Mammary epithelial cell (primary cell): ENCODE results near the gene RAB40B.

Experiments
- EZH2 ChIP-seq: IDR thresholded peaks from 2 replicates; pipeline ENCODE4 v1.6.1; 2012; ENCODE audit warnings: low read length, inconsistent platforms, borderline replicate concordance
- TF ChIP-seq, protein P1 (sequence below), 2 donors: IDR thresholded peaks in 1 of 2; conservative IDR thresholded peaks in 1 of 2; 2 replicates each; pipeline ENCODE4 v1.5.1; 2011 to 2012; ENCODE audit warnings: inconsistent platforms in 2 of 2, low read length in 2 of 2, mild to moderate bottlenecking in 2 of 2, control low read depth in 1 of 2, low read depth in 1 of 2; ENCODE audit not compliant: insufficient read depth in 1 of 2; ENCODE audit errors: extremely low read depth in 1 of 2

DNA sequence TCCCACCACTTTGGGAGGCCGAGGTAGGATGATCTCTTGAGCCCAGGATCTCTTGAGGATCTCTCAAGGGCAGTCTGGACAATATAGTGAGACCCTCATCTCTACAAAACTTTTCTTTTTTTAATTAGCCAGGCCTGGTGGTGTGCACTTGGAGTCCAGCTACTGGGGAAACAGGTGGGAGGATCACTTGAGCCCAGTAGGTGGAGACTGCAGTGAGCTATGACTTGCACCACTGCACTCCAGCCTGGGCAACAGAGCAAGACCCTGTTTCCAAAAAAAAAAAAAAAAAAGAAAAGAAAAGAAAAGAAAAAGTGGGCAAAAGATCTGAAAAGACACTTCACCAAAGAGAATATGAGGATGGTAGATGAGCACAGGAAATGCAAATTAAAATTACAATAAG lies 15.0 kb downstream of the RAB40B start:
- TF ChIP-seq, protein P1, sequence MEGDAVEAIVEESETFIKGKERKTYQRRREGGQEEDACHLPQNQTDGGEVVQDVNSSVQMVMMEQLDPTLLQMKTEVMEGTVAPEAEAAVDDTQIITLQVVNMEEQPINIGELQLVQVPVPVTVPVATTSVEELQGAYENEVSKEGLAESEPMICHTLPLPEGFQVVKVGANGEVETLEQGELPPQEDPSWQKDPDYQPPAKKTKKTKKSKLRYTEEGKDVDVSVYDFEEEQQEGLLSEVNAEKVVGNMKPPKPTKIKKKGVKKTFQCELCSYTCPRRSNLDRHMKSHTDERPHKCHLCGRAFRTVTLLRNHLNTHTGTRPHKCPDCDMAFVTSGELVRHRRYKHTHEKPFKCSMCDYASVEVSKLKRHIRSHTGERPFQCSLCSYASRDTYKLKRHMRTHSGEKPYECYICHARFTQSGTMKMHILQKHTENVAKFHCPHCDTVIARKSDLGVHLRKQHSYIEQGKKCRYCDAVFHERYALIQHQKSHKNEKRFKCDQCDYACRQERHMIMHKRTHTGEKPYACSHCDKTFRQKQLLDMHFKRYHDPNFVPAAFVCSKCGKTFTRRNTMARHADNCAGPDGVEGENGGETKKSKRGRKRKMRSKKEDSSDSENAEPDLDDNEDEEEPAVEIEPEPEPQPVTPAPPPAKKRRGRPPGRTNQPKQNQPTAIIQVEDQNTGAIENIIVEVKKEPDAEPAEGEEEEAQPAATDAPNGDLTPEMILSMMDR (conservative IDR thresholded peaks at IDR 0.05 in 1 of 2, IDR thresholded peaks at IDR 0.05 in 1 of 2; ENCODE audit: extremely low read depth in 1 of 2, insufficient read depth in 1 of 2, low read depth in 1 of 2, low read length in 2 of 2) = no peak
- no peak for TF ChIP-seq EZH2
